Activated CD8-positive, alpha-beta T cell treated with anti-CD3 and anti-CD28 coated beads, Interleukin-2, amount 10 ng/mL, durations not matched to agents 7 days and 5 days (primary cell): ENCODE data around the gene THRB. TPM values are rescaled to one million over a fixed set of nuclear protein-coding genes. Genes with fewer than 3 reads are reported as not detected.

Experiments used
- ATAC-seq: fragments of 150-1000 bp; cut with Tn5 transposase; one replicate; pipeline ENCODE4 v1.10.0; 2021; ENCODE audit warnings: moderate library complexity
- CTCF ChIA-PET: fragments of 350-600 bp; sonication (Branson Sonifier 250); formaldehyde crosslinking; loops from one replicate; lab custom pipeline; 2021; ENCODE audit warnings: antibody characterized with exemption; lab: Charles Lee
- POLR2A ChIA-PET: fragments of 350-600 bp; sonication (Branson Sonifier 250); formaldehyde crosslinking; loops from one replicate; lab custom pipeline; 2021; ENCODE audit warnings: antibody characterized with exemption; lab: Charles Lee
- DNase-seq: peaks from one replicate; pipeline ENCODE4 v3.0.0-alpha.2; 2020
- H3K27ac Mint-ChIP-seq: one replicate; pipeline ENCODE4 v1.8.0; 2021; ENCODE audit warnings: mild to moderate bottlenecking, mixed read lengths
- H3K27me3 Mint-ChIP-seq: one replicate; pipeline ENCODE4 v1.8.0; 2021; ENCODE audit warnings: low read depth, mixed read lengths
- H3K36me3 Mint-ChIP-seq: one replicate; pipeline ENCODE4 v1.8.0; 2021; ENCODE audit warnings: low read depth, mixed read lengths
- H3K4me1 Mint-ChIP-seq: one replicate; pipeline ENCODE4 v1.8.0; 2021; ENCODE audit warnings: low read depth, mixed read lengths
- H3K4me3 Mint-ChIP-seq: one replicate; pipeline ENCODE4 v1.8.0; 2021; ENCODE audit warnings: mild to moderate bottlenecking, mixed read lengths
- H3K9me3 Mint-ChIP-seq: one replicate; pipeline ENCODE4 v1.8.0; 2022; ENCODE audit warnings: mixed read lengths; ENCODE audit not compliant: insufficient read depth
- total RNA-seq, 2 experiments: library from RNA; stranded (reverse); gene quantifications; one replicate each; pipeline ENCODE4 v1.2.3, GENCODE V29; 2021

THRB gene
- total RNA-seq, 2 experiments from 2014 or later, result not detected

GRCh38 chr3:24496529-24497482, 2.2 kb upstream of the THRB start:
- ATAC-seq, result no peak
- Mint-ChIP-seq H3K36me3 (no peaks in the 10 kb centered on the region), H3K9me3 (no peaks in the 10 kb centered on the region), H3K27ac (no peak overlapping the region), H3K4me1 (no peaks in the 10 kb centered on the region), H3K27me3 (peaks cover 42% of the 10 kb centered on the region), H3K4me3 (no peak overlapping the region)
- ChIA-PET POLR2A (no interaction called here), CTCF (interaction anchor here (1.0 kb wide), 1 partner anchor 183 kb away, joined by 3 read pairs; no protein-coding TSS in a partner anchor)
- DNase-seq, result no peak

DNA sequence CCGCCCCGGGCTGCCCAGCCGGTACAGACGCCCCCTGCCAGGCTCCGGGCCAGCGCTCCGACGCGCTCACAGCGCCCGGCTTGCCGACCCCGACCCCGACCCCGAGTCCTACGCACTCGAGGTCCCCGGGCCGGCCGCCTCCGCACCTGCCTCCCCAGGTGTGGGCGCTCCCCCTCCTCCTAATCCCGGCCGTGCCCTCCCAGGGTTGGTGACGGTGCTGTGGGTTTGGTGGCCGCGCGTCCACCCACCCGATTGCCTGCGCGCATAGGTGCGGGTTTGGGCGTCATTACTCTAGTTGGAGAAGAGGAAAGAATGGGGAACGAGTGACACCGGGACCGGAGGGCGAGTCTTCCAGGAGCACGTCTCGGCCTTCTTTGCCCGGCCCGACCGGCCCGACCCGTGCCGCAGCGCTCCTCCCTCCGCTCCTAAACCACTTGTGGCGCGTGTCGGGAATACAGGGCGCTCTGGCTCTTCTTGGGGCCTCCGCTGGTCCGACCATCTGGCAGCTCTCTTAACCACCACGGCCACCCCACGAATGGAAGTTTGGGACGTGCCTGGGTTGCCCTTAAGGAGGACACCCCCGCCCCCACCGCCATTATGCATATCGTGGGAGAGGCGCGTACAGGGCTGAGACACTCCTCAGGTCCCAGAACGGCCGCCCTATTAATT, 810 bp upstream of the THRB start:
- H3K9me3 Mint-ChIP-seq, result no peaks in the 10 kb centered on the region
- DNase-seq (no peak), ATAC-seq (no peak)
- H3K27me3 Mint-ChIP-seq, result peaks cover 42% of the 10 kb centered on the region
- H3K27ac Mint-ChIP-seq, result no peak overlapping the region
- ChIA-PET POLR2A (no interaction called here), CTCF (no interaction called here)
- H3K4me1 Mint-ChIP-seq, result no peaks in the 10 kb centered on the region
- no peaks in the 10 kb centered on the region for H3K36me3 Mint-ChIP-seq
- H3K4me3 Mint-ChIP-seq, result peak overlapping the region; percentile 12

DNA sequence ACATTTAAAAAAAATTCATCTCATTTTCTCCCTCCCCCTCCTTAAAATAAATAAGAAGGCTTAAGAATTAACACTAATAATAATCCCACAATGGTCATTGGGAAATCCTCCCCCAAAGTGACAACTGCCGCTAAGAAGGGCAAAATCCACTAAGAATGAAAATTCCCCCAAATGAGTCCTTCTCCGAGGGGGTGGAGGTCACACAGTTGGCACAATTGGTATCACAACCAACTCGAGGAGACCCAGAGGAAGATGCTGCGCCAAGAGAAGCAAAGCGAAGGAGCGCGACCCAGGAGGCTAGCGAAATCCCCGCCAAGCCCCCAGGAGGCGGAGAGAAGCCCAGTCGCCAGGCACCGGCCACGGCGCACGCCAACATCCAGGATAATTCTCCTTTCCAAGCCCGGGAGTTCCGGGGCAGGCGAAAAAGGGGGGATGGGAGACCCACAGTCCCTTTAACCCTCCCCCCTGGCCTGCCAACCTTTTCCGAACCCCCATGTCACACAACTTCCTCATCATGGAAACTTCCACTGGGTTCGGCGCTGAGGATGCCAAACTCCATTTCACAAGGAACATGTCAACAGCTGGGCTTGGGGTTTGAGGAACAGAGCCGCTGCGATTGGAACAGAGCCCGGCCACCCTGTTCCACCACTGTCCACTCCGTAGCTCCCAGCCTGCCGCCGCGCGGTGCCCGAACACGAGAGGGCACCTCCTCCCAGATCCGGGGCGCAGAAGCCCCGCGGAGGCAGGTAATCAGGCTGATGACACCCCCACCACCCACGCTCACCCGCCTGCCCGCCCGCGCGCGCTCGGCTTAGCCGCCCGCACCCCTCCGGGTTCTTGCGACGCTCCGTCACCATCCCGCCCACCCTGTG, 668 bp downstream of the THRB start:
- Mint-ChIP-seq H3K27ac (no peak overlapping the region), H3K27me3 (peaks cover 42% of the 10 kb centered on the region), H3K36me3 (no peaks in the 10 kb centered on the region), H3K4me1 (no peaks in the 10 kb centered on the region), H3K4me3 (no peak overlapping the region), H3K9me3 (no peaks in the 10 kb centered on the region)
- ChIA-PET CTCF (no interaction called here), POLR2A (no interaction called here)
- ATAC-seq, result no peak
- no peak for DNase-seq

- no peaks in the 10 kb centered on the region for H3K36me3 Mint-ChIP-seq
- H3K27me3 Mint-ChIP-seq, result peaks cover 42% of the 10 kb centered on the region
- CTCF ChIA-PET, result no interaction called here
- H3K4me1 Mint-ChIP-seq, result no peaks in the 10 kb centered on the region
- DNase-seq (no peak), ATAC-seq (no peak)
- H3K4me3 Mint-ChIP-seq, result no peak overlapping the region
- no peak overlapping the region for H3K27ac Mint-ChIP-seq
- POLR2A ChIA-PET, result no interaction called here
- no peaks in the 10 kb centered on the region for H3K9me3 Mint-ChIP-seq
Observed at GRCh38 chr3:24492971-24493551, 1.6 kb downstream of the THRB start.

GRCh38 chr3:24490151-24490550, 4.5 kb downstream of the THRB start:
- H3K4me3 Mint-ChIP-seq, result no peak overlapping the region
- no peaks in the 10 kb centered on the region for H3K9me3 Mint-ChIP-seq
- H3K27ac Mint-ChIP-seq, result no peak overlapping the region
- ATAC-seq (no peak), DNase-seq (no peak)
- H3K27me3 Mint-ChIP-seq, result peaks cover 24% of the 10 kb centered on the region
- no peaks in the 10 kb centered on the region for H3K4me1 Mint-ChIP-seq
- no peaks in the 10 kb centered on the region for H3K36me3 Mint-ChIP-seq
- ChIA-PET CTCF (no interaction called here), POLR2A (no interaction called here)

GRCh38 chr3:24487325-24488262, 7.1 kb downstream of the THRB start:
- ChIA-PET CTCF (no interaction called here), POLR2A (no interaction called here)
- ATAC-seq (no peak), DNase-seq (no peak)
- H3K27ac Mint-ChIP-seq, result no peak overlapping the region
- no peaks in the 10 kb centered on the region for H3K36me3 Mint-ChIP-seq
- H3K9me3 Mint-ChIP-seq, result no peaks in the 10 kb centered on the region
- H3K27me3 Mint-ChIP-seq, result peaks cover 7% of the 10 kb centered on the region
- H3K4me3 Mint-ChIP-seq, result no peak overlapping the region
- no peaks in the 10 kb centered on the region for H3K4me1 Mint-ChIP-seq

DNA sequence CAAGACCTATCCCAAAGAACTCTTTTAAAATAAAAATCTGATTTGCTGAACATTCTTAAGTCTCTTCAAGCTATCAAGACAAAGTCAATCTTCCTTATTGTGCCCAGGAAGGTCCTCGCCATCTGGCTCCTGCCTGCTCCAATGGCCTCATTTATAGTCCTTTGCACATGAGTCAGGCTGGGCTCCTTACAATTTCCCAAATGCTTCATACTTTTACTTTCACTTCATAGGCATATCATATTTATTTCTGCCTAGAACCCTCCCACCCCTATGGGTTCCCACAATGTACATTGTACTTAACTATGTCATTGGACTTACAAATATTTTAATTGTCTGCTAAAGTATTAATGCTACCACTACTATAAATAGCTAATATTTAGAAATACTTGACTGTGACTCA, 9.1 kb downstream of the THRB start:
- Mint-ChIP-seq H3K4me3 (no peak overlapping the region), H3K36me3 (no peaks in the 10 kb centered on the region), H3K27ac (no peak overlapping the region), H3K9me3 (no peaks in the 10 kb centered on the region), H3K27me3 (no peaks in the 10 kb centered on the region), H3K4me1 (no peaks in the 10 kb centered on the region)
- POLR2A ChIA-PET, result no interaction called here
- DNase-seq, result no peak
- no peak for ATAC-seq
- CTCF ChIA-PET, result no interaction called here

- CTCF ChIA-PET, result no interaction called here
- no peaks in the 10 kb centered on the region for H3K4me1 Mint-ChIP-seq
- POLR2A ChIA-PET, result no interaction called here
Observed at GRCh38 chr3:24483873-24484272, 10.8 kb downstream of the THRB start.

GRCh38 chr3:24482096-24482705, 12.4 kb downstream of the THRB start:
- CTCF ChIA-PET, result no interaction called here
- DNase-seq (no peak), ATAC-seq (no peak)
- H3K9me3 Mint-ChIP-seq, result no peaks in the 10 kb centered on the region
- no peak overlapping the region for H3K27ac Mint-ChIP-seq
- no peaks in the 10 kb centered on the region for H3K4me1 Mint-ChIP-seq
- no peaks in the 10 kb centered on the region for H3K36me3 Mint-ChIP-seq
- no peak overlapping the region for H3K4me3 Mint-ChIP-seq
- POLR2A ChIA-PET, result no interaction called here
- no peaks in the 10 kb centered on the region for H3K27me3 Mint-ChIP-seq

More at GRCh38 chr3:24483873-24484272, 10.8 kb downstream of the THRB start:
- H3K4me3 Mint-ChIP-seq, result no peak overlapping the region
- DNase-seq (no peak), ATAC-seq (no peak)
- no peaks in the 10 kb centered on the region for H3K36me3 Mint-ChIP-seq
- H3K9me3 Mint-ChIP-seq, result no peaks in the 10 kb centered on the region
- H3K27ac Mint-ChIP-seq, result no peak overlapping the region
- H3K27me3 Mint-ChIP-seq, result no peaks in the 10 kb centered on the region

GRCh38 chr3:24481193-24481592, 13.5 kb downstream of the THRB start:
- H3K4me1 Mint-ChIP-seq, result no peaks in the 10 kb centered on the region
- ChIA-PET CTCF (no interaction called here), POLR2A (no interaction called here)
- no peak for DNase-seq
- H3K36me3 Mint-ChIP-seq, result no peaks in the 10 kb centered on the region
- no peak overlapping the region for H3K27ac Mint-ChIP-seq
- no peaks in the 10 kb centered on the region for H3K27me3 Mint-ChIP-seq
- no peak for ATAC-seq
- no peaks in the 10 kb centered on the region for H3K9me3 Mint-ChIP-seq
- no peak overlapping the region for H3K4me3 Mint-ChIP-seq
